Endothelial cell of hepatic sinusoid (primary cell): ENCODE data around the gene MAGI1.

ENCODE experiments used
- in situ Hi-C: cut with HindIII; loops from 2 replicates; pipeline ENCODE4 v1.10.0; 2017; ENCODE audit warnings: low sequenced_read_pairs

MAGI1 gene

DNA sequence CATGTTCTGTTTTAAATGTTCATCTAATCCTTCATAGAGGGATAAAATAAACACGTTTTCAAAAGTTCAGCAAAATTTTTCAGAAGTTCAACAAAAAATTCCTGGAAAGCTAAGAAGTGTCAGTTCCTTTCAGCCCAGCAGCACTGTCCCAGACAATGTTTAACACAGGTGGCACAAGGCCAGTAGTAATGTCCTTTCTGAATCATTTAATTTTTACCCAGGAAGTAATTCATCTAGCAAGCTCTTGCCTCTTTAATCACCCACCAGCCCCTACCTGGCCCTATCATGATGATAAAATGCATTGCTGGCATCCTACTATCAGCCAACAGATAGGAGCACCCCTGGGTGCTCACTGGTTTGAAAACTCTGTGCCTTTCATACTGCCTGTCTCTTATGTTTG, 723.8 kb downstream of the MAGI1 start:
- in situ Hi-C loops: no loop called here

DNA sequence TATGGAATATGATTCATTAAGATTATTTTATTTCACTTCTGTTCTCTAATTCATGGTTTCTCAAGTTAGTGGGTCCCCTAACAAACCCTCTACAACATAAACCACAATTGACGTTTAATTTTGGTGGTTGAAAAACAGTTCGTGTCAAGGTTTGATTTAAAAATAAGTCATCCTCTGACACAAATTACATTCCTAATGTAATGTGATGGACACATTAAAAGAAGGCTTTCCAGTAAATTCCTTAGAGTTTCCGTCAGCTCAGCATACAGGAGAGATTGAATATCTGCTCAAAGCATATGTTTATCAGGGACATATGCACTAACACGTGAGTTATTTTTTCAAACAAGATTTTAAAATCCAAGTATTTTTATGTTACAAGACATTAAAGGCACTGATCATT, 724.4 kb downstream of the MAGI1 start:
- in situ Hi-C loops: no loop called here

DNA sequence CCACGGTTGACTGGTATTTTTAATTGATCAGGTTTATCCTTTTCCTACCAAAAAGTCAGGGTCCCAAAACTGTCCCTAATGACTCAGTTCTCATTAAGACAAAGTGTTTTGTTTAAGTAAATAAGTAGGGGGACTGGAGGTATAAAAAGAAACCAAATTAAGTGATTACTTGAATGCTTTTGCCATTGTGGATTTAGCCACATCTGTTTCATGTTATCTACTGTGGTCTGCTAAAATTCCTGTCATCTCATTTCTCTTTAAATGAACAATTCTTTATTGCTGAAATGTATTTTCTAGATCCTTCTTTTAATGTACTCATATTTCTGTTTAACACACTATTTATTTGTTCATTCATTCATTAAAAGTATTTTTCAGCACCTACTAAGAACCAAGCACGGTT, 725.1 kb downstream of the MAGI1 start:
- in situ Hi-C loops: no loop called here

DNA sequence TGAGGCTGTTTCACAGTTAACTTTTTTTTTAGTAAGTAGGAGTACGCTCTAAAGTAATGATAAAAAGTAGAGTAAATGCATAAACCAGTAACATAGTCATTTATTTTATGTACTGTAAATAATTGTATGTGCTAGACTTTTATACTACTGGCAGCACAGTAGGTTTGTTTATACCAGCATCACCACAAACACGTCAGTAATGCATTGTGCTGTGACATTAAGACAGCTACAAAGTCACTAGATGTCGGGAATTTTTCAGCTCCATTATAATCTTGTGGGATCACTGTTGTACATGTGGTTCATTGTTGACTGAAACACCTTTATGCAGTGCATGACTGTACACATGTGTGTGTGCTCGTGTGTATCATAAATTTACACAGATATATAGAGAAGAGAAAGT, 732.9 kb downstream of the MAGI1 start:
- in situ Hi-C loops: no loop called here
